CD4-positive, alpha-beta T cell treated with Interleukin-15 for 4 hours (primary cell): ENCODE data around the gene CBFA2T3.

Experiments
- DNase-seq: peaks from one replicate; pipeline ENCODE4 v3.0.0-alpha.2; 2020; ENCODE audit warnings: low spot score

Gene CBFA2T3

GRCh38 chr16:88938777-88939244, 38.2 kb downstream of the CBFA2T3 start:
- no peak for DNase-seq

GRCh38 chr16:88938119-88938776, 38.8 kb downstream of the CBFA2T3 start:
- DNase-seq, result no peak

- no peak for DNase-seq
These were observed 39.8 kb downstream of the CBFA2T3 start for GRCh38 chr16:88937206-88937621.

GRCh38 chr16:88936556-88937205, 40.3 kb downstream of the CBFA2T3 start:
- no peak for DNase-seq

- DNase-seq, result no peak
These were observed 40.9 kb downstream of the CBFA2T3 start for GRCh38 chr16:88936008-88936555.

- no peak for DNase-seq
These were observed 42.8 kb downstream of the CBFA2T3 start for GRCh38 chr16:88934066-88934667.

- DNase-seq, result no peak
These were observed 44.1 kb downstream of the CBFA2T3 start for GRCh38 chr16:88932929-88933328.

- DNase-seq, result no peak
These were observed 45.1 kb downstream of the CBFA2T3 start for GRCh38 chr16:88931936-88932335.

- DNase-seq, result no peak
These were observed 45.6 kb downstream of the CBFA2T3 start for GRCh38 chr16:88931373-88931900.

GRCh38 chr16:88930716-88931115, 46.3 kb downstream of the CBFA2T3 start:
- no peak for DNase-seq

- DNase-seq, result no peak
These were observed 47.9 kb downstream of the CBFA2T3 start for GRCh38 chr16:88929091-88929445.

GRCh38 chr16:88928405-88929090, 48.5 kb downstream of the CBFA2T3 start:
- no peak for DNase-seq

- no peak for DNase-seq
These were observed 49.3 kb downstream of the CBFA2T3 start for GRCh38 chr16:88927661-88928060.

- DNase-seq, result no peak
These were observed 50.0 kb downstream of the CBFA2T3 start for GRCh38 chr16:88927010-88927409.

GRCh38 chr16:88926374-88926990, 50.5 kb downstream of the CBFA2T3 start:
- DNase-seq, result no peak

GRCh38 chr16:88925540-88925887, 51.5 kb downstream of the CBFA2T3 start:
- no peak for DNase-seq

- DNase-seq, result no peak
These were observed 52.0 kb downstream of the CBFA2T3 start for GRCh38 chr16:88924834-88925539.

GRCh38 chr16:88923926-88924833, 52.8 kb downstream of the CBFA2T3 start:
- DNase-seq, result no peak

GRCh38 chr16:88923450-88923849, 53.6 kb downstream of the CBFA2T3 start:
- no peak for DNase-seq

- DNase-seq, result no peak
These were observed 54.1 kb downstream of the CBFA2T3 start for GRCh38 chr16:88922826-88923410.
